22Rv1 (cell line): Measurements from ENCODE around the gene PLXDC2.

Experiments used
- H3K27ac ChIP-seq: fragments of 450-650 bp; 2 replicates; pipeline ENCODE4 v1.5.1; 2017
- CTCF ChIP-seq: fragments of 450-650 bp; IDR thresholded peaks from 2 replicates; pipeline ENCODE4 v1.5.1; 2017; ENCODE audit warnings: mild to moderate bottlenecking
- ZFX ChIP-seq: fragments of 450-650 bp; IDR thresholded peaks from 2 replicates; pipeline ENCODE4 v1.6.1; 2017; ENCODE audit warnings: antibody characterized with exemption, borderline replicate concordance

The PLXDC2 gene

GRCh38 chr10:19800161-19800560 is 16.1 kb upstream of the PLXDC2 start:
- H3K27ac ChIP-seq, result no peak overlapping the region
- TF ChIP-seq CTCF (no peak), ZFX (no peak)

- no peak for TF ChIP-seq ZFX
- no peak for TF ChIP-seq CTCF
- no peak overlapping the region for H3K27ac ChIP-seq
Observed at GRCh38 chr10:19801369-19801768, 14.9 kb upstream of the PLXDC2 start.

GRCh38 chr10:19803676-19804075 is 12.6 kb upstream of the PLXDC2 start:
- no peak overlapping the region for H3K27ac ChIP-seq
- TF ChIP-seq ZFX (no peak), CTCF (no peak)

- TF ChIP-seq CTCF (no peak), ZFX (no peak)
- no peak overlapping the region for H3K27ac ChIP-seq
Observed at GRCh38 chr10:19809481-19809880, 6.8 kb upstream of the PLXDC2 start.

GRCh38 chr10:19811540-19811939 is 4.7 kb upstream of the PLXDC2 start:
- H3K27ac ChIP-seq, result no peak overlapping the region
- TF ChIP-seq ZFX (no peak), CTCF (peak; percentile 69)

GRCh38 chr10:19812976-19813375 is 3.3 kb upstream of the PLXDC2 start:
- no peak overlapping the region for H3K27ac ChIP-seq
- TF ChIP-seq CTCF (no peak), ZFX (no peak)

GRCh38 chr10:19815036-19815730 is 1.0 kb upstream of the PLXDC2 start:
- peak overlapping the region; percentile 87 for H3K27ac ChIP-seq
- TF ChIP-seq ZFX (no peak), CTCF (no peak)
